GM21526 (cell line): Measurements from ENCODE around the gene TWF2.

Experiments used
- ATAC-seq: cut with Tn5 transposase; IDR thresholded peaks from one replicate; pipeline ENCODE4 v1.9.1; 2021; ENCODE audit warnings: moderate library complexity; ENCODE audit not compliant: unreplicated experiment, low FRiP score

The TWF2 gene

DNA sequence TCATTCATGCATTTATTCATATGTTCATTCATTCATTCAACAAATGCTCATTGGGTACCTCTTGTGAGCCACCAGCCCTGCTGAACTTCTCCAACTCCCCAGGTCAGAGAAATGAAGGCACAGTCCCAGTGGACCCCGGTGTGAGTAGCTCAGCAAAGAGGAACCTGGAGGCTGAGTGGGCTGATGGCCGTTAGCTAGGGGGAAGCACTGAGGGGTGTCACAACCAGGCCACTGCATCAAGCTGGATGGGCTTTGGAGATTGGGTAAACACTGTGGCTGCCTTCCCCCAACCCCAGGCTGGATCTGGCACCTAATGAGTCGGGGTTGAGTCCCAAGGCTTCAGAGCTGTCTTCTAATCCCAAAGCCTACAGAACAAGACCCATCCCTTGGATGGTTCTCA lies 53.1 kb downstream of the TWF2 start:
- ATAC-seq = no peak

DNA sequence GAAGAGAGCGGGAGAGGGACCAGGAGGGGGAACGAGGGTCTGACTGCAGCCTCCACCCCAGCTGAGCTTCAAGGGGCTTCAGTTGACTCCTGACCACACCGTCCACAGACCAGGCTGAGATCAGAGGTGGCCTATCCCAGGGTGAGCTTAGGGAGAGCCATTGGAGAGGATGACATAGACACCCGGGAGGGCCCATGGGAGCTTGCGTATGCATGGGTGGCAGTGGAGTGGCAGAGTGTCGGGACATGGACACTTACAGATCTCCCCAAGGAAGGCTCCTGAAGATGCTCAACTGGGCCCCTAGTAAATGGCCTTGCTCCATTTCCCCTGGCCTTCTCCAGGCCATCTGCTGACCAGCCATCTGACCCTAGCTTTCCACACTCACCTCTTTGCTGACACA lies 53.6 kb downstream of the TWF2 start:
- ATAC-seq = no peak

DNA sequence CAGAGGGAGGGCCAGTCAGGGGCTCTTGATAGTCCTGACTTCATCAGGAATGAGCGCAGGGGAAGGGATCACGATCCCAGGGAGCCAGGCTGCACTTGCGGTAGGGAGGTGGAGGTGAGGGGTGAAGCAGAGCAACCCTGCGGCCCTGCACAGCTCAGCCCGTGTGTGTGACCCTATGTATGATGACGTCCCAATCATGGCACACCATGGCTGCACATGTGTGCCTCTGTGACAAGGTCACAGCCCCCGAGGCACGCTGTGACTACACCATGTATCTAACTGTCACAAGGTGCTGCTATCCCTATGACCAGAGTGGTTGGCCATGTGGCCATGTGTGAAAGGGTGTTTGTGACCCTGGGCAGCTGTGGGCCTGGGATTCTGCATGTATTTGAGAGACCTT lies 54.3 kb downstream of the TWF2 start:
- no peak for ATAC-seq

DNA sequence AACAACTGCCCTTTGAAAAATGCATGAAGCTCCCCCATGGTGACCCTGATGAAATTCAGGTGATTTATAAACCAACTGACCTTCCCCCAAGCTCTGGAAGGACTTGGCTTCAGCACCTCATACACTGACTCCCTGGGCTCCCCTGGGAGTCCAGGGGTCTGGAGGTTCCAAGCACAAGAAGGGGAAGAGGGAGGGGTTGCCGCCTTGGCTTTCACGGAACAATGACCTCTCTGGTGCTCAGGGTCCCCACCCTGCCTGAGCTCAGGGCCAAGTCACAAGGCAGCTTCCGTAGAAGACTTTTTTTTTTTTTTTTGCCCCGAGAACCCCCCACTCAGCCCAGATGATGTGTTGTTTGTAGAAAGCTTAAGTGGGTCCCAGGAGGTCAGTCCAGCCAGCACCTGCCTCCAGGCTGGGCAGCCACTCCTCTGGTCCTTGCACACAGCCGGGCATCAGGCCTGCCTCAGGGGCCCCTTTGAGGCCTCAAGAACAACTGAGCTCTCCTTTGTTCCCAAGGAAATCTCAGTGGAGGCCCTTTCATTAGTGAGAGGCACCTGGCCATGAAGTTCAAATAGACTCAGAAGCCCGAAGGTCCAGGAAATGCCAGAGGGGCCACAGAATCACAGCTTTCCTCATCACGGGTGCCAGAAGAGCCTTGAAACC lies 55.0 kb downstream of the TWF2 start:
- ATAC-seq = no peak

DNA sequence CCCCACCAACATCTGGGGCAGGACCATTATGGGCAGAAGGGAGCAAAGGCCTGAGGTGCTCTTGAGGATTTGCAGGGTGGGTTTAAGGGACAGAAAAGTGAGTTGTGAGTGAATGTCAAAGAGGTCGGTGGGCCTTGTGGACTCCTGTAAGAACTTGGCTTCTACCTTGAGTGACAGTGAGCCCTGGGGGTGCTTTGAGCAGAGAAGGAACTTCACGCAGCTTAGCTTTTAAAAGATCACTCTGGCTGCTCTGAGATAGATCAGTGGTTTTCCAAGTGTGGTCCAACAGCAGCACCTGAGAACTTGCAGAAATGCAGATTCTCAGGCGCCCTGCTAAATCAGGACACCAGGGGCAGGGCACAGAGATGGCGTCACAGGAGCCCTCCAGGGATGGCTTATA lies 56.3 kb downstream of the TWF2 start:
- ATAC-seq = no peak

DNA sequence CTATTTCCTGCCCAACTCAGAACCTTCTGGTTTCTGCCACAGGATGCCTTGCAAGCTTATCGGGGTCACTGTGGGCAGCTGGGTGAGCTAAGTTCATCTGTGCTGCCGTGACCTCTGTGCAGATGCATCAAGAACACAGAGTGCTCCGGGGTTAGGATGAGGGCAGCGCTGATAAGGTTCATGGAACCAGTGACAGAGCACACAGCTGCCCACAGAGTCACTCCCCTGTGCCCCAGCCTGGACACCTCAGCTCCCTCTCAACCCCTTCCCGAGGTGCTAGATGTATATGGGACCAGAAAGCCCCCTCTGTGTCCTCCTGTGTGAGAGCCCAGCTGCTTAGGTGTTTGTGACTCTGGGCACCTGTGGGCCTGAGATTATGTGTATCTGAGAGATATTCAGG lies 56.8 kb downstream of the TWF2 start:
- no peak for ATAC-seq

DNA sequence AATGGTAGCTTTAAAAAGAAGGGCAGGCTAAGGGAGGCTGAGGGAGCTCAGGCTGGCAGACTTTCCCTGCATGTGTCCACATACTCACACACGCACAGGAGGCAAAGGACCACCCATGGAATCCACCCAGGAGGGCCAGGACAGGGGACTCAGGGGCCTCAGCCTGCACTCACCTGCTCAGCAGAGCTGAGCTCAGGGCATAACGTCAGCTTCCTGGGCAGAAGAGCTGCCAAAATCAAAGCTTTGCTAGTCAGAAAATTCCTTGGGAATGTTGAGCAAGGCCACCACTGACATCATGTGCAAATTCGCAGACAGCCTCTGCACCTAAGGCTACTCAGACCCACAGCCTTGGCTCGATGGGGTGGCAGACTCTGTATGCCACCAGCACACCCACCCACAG lies 57.4 kb downstream of the TWF2 start:
- no peak for ATAC-seq
